RKO (cell line): ENCODE results near the gene C1orf174.

ENCODE experiments used
- DNase-seq: peaks from one replicate; pipeline ENCODE4 v3.0.0-alpha.2; 2016; ENCODE audit warnings: low spot score

Gene C1orf174

DNA sequence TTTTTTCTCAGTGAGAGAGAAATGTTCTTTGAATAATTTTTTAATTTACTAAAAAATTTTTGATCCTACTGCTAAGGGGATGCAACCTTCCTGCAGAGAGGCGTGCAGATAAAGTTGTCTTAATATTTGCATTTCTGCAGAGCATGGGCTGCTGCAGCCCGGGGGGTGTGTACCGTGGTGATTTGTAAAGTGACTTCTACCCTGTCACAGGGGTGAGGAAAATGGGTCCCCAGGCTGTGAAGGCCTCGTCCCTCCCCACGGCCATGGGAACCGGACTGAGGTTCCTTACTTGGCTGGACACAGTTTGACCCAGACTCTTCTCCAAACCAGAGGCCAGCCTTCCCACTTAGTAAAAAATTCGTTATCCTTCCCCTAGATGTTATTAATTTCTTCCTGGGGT lies 9.5 kb upstream of the C1orf174 start:
- no peak for DNase-seq

DNA sequence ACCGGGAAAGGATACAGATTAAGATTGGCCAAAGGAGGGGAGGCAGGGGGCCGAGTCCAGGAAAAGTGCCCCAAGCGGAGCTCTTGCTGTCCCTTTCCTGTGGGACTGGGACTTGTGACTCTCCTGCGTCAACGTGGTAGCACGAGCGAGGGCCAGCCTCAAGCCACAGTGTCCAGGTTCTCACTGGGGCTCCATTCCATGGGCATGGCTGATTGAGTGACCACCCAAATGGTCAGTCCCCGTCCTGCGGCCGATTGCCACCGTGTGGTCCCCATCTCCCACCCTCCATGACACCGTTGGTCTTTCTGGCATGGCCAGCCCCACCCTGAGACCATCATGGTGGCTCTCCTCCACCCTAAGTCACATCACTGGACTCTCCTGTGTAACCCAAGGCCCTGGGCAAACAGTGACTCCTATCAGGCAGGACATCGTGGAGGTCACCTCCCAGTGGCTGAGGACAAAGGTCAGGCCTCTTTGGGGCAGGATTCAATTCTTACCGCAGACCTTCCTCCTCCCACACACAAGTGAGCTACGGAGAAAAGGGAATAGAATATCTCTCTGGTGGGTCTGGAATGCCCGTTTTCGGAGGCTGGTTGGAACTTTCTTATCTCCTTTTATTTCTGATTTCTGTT lies 8.9 kb upstream of the C1orf174 start:
- DNase-seq: no peak

DNA sequence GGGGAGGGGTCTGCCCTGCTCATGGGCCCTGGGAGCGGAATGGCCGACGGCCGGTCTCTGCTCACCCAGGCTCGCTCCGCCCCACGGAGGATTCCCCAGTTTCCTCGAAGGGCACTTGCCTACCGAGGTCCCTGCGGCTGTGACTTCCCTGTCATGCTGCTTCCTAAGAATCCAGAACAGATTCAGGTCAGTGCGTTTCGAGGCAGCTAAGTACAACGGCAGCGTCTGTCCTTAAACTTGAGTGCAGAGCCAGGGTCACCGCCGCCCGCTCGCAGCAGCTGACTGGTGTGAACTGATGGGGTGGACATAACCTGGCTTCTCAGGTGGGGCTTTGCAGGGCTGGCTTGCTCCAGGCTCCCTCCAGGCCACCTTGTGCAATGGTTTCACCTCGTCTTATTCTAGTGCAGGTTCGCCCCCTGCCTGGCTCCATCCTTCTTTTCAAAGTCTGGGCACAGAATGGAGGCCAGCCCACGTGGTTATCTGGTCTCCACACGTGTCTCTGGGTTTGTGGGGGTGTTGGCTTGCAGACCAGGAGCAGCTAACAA lies 7.6 kb upstream of the C1orf174 start:
- DNase-seq: no peak

DNA sequence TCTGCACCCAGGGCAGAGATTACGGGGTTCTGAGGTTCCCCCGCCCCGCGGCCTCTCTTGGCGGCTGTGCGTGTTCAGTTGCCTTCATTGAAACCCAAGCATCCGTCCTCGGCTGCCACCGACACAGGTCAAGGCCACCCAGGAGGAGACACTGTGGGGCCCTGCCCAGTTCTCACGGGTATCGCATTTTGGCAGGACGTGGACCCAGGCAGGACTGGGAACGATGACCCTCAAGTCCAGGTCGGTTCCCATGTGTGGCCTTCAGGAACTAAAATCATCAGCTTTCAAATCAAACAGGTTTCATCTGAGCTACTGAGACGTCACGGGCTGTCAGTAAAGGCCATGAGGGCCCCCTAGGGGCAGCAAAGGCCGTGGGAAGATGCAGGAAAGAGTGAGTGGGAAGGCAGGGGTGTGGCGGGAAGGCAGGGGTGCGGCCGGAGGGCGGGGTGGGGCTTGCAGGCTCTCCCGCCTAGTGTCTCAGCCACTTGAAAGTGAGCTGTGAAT lies 7.0 kb upstream of the C1orf174 start:
- peak; percentile 33 for DNase-seq

DNA sequence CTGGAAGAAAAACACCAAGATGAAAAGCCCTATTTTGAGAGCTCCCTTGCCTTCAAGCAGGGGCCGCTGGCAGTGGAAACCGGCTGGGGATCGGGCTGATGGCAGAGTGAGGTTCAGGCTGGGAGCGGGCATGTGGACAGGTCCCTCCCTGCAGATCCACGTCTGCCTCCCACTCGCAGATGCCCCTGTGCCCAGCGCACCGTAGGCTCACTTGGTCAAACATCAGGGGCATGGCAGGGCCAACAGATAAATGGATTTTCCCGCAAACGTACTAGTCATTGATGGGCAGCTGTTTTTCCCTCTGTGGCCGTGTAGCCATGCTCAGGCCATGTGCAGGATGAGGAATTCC lies 6.6 kb upstream of the C1orf174 start:
- DNase-seq: no peak

DNA sequence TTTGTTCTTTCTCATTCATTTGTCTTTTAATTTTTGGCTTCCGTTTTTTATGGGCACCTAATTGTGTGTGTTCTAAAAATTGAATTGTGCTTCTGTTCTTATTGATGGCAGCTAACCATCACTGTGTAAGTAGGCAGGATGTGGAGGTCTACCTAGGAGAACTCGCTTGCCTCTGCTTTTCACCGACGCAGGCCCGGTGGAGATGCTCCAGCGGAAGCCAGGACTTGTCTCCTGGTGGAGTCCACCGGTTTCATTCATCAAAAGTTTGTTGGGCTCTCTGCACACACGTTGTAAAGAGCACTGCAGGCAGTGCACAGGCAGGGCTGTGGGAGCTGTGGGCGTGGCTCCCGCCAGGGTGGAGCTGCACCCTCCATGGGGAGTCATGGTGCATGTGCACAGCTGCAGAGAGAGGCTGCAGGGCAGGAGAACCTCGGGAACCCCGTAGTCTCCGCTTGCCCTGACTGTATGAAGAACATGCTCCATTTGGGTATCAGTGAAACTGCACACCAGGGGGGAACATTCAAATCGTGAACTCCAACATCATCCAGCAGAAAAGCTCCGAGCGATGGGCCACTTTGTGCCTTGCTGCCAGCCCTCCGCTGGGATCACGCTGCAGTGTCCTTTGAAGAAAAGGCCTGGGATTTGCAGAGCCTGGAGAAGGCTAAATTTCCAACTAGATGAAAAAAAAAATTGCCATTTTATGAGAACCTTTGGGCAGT lies 6.0 kb upstream of the C1orf174 start:
- DNase-seq: no peak

DNA sequence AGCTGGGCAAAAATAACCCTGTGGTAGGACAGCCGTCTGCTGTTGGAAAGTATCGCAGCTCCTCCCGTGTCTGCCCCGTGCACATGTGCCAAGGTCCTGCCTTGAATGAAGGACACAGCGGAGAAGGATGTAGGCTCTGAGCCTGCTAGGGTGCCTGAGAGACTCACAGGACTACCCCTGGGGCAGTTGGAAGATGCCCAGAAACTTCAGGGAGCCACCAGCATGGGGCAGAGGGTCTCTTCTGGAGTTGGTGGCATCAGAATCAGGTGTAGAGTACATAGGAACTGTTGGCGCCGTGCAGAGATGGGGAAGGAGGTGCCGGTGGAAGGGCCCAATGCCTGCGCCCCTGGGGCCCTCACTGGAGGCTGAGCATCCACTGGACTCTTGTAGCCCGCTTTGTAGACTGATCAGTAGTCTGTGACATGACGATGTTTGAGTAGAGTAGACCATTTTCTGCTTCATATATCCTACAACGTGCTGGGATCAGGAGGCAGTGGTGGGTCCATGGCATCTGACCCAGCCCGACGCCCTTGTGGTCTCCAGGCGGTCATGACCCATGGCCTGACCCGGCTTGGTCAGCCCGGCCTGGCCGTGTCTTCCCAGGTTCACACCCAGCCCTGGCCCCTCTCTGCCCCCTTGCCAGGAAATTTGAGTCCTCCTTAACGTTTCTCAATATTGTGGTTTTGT lies 5.3 kb upstream of the C1orf174 start:
- DNase-seq: no peak

DNA sequence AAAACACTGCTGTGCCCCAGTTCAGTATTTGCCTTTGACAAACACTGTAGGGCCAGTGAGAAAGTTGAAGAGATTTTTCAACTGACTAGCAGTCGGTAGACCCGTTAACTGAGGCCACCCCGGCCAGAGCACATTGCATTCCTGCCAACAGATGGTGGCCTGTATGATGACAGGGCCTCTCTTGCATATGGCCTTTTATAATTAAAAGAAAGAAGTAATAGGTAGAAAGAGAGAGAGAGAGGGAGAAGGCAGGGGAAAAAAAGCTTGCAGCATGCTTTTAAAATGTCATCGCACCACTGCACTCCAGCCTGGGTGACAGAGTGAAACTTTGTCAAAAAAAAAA lies 4.7 kb upstream of the C1orf174 start:
- no peak for DNase-seq

DNA sequence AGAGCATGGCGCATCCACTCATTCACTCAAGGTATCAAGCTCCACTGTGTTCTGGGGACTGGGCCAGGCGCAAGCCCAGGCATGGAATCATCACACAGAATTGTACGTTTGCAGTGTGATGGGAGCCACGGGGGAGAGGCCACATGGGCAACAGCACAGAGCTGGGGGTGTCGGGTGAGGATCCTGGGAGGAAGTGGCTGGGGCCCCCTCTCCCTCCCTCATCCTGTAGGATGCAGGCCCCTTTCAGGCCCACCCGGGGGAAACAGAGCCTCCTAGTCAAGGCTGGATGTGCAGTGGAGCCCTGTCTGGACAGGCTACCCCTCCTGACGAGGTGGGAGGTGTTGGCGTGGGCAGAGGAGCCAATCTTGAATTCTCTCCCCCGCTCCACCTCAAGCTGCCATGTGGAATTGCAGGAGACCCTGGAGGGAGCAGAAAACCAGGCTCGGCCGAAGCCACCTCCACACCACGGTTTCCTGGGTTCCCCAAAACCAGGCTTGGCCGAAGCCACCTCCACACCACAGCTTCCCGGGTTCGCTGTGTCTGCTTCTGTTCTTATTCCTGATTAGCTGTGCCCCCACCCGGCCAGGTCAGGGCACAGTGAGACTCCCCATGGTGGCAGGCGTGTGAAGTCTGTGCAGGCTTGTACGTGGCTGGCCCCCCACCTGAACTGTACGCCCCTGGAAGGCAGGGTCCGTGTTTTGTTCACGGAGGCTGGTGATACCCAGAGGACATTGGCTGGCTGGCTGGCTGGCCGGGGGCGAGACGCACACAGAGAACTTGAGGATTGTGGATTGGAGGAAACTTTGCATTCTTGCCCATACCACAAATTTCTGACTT lies 4.2 kb upstream of the C1orf174 start:
- no peak for DNase-seq

DNA sequence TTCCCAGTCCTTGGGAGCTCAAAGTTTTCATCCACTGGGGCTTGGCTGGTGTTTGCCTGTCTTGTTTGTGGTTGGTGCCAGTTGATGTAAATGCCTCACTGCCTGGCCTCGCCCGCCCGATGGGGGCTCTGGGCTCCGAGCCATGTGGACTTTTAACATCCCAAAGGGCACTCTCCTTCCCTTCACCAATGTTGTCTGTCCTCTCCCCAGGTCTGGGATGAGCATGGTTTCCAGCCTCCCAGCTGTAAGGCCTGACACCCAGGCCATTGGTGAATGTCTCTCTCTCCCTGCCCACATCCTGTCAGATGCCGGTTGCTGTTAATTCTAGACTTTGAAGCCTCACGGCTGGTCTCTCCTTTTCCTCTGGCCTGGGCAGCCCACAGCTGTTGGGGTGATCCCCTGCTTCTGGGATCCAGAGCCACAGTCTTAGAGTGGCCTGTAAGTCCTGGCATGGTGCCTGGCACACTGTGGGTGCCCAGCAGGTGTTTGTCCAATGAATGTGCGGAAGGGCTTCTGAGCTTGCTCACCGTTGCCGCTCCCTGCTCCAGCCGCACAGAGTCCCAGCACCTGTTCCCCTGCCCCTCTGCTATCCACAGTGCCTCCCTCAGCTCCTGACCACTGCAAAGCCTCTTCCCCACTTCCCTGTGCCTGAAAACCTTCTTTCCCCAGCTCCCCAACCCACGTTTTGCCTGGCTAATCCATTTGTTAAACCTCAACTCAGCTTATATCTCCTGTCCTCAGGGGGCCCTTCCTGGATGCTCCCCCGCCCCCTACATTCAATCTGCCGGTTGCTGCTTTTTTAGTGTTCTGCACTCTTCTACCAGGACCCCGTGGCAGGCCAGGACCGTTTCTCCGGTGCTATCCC lies 3.3 kb upstream of the C1orf174 start:
- no peak for DNase-seq

DNA sequence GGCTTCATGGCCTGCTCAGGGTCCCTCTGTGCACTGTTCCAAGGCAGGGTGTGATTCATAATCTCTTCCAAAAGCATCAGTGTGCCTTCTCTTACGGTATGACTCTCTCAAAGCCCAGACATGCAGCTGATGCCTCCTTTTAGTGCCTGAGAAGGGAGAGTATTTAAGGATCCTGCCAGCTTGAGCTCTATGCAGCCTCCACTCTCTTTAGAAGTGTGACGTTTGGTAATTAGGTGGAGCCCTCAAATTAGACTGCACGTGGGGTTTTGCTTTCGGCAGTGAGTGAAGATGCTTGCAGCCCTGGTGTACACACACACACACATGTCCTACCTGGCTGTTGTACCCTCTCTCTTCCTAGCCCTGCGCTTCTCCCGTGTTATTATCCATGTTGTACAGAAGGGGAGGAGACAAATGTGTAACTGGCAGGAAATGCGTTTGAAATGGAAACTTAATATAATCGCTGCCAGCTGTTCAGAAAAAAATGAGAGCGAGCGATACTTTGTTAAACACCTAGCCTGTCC lies 2.6 kb upstream of the C1orf174 start:
- DNase-seq: peak; percentile 26

DNA sequence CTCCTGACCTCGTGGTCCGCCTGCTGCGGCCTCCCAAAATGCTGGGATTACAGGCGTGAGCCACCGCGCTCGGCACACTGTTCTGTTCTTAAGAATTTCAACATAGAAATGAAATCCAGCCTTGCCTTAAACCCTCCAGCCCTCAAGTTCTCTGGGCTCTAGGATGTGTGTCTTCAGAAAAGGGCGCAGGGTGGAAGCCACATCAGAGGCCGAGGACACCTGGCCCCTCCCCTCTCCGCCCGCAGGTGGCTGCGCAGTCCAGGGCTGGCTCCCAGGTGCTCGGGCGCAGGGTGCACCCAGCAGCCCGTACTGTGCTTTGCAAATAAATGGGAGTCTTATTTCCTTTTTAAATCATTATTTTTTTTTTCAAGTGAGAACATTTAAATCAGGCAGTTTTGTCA lies 2.0 kb upstream of the C1orf174 start:
- no peak for DNase-seq

DNA sequence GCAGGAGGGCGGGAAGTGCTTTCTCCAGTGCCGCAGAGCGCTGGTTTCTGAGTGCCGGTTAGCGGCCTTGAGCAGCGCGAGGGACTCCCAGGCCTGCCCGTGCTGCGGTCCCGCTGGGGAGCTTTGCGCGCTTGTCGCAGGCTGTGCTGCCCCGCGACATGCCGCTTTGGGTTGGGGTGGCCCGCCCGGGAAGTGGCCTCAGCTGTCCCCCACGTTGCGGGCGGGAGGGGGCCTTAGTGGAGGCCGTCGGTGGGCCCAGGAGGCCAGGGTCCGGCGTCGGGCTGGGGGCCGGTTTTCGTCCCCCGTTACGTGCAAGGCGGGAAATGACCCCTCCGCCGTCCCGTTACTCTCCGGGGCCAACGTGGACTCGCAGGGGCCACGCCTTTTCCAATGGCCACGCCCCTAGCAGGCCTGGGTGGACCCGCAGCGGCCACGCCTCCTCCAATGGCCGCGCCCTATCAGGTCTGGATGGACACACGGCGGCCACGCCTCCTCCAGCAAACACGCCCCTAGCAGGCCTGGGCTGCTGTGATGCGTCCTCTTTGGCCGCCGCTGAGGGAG lies 977 bp upstream of the C1orf174 start:
- DNase-seq: peak; percentile 96

DNA sequence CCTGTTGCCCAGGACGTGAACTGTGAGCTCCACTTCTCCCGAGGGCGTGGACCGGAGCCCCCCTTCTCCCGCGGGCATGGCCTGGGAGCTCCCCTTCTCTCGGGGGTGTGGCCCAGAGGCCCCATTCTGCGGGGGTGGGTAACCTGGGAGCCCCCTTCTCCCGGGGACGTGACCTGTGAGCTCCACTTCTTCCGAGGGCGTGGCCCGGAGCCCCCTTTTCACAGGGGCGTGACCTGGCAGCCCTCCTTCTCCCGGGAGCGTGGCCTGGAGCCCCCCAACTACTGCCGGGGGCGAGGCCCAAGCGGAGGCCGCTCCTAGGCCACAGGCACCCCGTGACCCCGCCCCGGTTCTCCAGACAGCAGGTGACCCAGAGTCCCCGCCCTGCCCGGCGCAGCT lies 320 bp downstream of the C1orf174 start:
- no peak for DNase-seq

DNA sequence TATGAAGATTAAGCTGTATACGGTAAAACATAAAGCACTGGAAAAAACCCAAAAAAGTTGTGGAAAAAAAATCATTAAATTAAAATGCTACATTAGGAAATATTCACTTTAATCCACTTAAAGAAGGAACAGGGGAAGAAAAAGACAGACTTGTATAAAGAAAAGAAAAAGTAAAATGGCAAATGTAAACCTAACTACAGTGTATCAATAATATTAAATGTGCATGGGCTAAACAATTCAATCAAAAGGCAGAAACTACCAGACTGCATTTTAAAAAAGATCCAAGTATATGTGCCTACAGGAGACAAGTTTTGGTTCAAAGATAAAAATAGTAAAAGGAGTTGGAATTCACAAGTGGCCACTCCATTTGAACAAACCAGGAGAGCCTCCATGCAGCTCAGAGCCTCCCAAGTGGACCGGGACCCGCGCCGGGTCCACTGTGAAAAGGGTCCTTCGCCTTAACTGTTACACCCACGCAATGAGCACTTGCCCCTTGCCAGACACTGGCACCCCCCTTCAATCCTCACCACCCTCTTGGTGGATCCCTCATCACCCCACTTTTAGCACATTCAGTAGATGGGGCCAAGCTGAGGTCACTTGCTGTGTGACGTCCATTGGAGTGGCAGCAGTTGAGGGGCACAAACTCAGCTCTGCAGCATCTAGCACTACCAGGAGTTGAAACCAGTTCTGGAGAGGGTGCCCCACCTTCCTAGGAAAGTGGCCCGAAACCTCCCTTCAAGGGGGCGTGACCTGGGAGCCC lies 898 bp downstream of the C1orf174 start:
- peak; percentile 62 for DNase-seq

DNA sequence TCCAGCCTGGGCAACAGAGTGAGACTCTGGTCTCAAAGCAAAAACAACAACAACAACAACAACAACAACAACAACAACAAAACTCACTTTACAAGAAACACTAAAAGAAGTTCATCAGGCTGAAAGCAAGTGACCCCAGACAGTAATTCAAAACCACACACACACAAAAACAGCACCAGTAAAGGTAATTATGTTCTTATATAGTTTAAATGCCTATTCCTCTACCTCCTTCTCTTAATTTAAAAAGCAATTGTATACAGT lies 1.7 kb downstream of the C1orf174 start:
- no peak for DNase-seq

DNA sequence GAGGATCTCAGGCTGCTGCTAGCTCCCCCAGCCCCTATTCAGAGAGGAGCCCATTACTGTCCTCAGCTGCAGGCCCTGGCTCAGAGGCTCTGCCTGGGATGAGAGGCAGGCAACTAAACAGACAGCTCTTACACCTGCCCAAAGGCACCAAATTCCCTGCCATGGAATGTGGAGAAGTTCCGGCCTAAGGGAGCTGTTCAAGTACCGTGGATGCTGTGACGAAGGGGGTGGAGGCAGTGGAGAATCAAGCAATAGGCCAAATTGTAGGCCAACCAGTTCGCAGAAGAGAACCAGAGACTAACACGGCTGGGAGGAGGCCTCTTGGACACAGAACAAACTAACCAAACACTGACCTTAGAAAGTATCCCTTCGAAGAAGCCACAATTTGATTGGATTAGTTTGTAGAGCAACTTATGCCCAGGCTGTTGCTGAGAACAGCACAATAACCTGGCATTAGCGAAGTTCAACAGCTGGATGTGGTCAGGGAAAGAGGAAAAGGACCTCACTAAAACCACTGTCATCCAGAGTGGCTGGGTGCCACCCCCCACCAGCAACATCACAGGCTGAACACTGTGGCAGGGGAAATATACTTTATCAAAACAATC lies 3.6 kb downstream of the C1orf174 start:
- no peak for DNase-seq

DNA sequence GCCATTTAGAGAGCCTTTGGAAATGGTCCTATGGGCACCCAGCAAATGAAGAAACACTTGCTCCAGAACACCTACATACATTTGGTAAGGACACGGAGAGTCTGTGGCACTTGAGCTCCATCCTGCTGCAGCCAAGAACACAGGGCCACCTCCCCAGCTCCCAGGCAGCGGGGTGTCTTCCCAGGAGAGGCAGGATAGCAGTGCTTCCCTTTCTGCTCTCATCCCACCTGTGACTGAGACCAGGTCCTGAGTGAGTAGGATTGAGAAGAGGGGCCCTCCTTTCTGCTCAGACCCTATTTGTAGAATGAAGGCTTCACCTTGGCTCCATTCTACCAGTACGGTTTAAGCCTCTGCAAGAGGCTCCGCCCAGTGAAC lies 4.1 kb downstream of the C1orf174 start:
- no peak for DNase-seq

DNA sequence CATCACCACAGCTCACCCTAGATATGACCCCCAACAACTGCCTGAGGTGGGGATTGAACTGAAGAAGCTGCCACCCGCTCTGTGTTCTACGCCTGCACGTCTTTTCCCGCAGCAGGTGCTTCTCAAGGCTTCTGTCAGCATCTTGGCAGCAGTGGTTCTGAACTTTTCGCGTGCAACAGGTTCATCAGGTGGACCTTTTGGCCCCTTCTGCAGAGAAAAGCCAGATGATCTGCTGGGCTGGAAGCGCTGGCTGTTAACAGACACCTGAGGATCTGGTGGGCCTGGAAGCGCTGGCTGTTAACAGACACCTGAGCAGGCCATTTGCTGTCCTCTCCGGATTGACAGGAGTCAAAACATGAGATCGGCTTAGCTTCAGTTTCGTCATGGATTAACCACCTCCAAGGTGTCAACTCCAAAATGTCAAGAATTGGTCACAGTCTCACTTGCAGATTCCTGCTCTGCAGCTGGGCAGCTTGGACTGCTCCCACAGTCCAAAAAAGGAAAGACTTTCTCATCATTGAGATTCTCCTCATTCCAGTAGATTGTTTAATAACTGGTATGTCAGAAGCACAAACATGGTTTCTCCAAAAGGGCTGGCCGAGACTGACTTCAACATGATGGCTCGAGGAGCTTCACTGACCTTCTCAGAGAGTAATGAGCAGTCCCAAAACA lies 4.7 kb downstream of the C1orf174 start:
- DNase-seq: no peak
